Keratinocyte (primary cell): Measurements from ENCODE around the gene GP1BB. TPM values are rescaled to one million over a fixed set of nuclear protein-coding genes. Genes with fewer than 3 reads are reported as not detected.

Experiments
- DNase-seq: peaks from one replicate; pipeline ENCODE4 v3.0.0-alpha.2; 2011; ENCODE audit warnings: low read depth, missing footprints, low spot score
- FAIRE-seq: peaks from 2 replicates; lab custom pipeline; 2011; peaks lifted over from hg19 to GRCh38; lab: Jason Lieb, UNC
- H2AFZ ChIP-seq: 2 replicates; pipeline ENCODE4 v1.6.0; 2012; ENCODE audit warnings: low read length, control low read depth, inconsistent platforms; ENCODE audit not compliant: control insufficient read depth
- H3K27ac ChIP-seq: 2 replicates; pipeline ENCODE4 v1.5.1; 2011; ENCODE audit warnings: low read length; ENCODE audit not compliant: control insufficient read depth, insufficient read depth
- H3K27me3 ChIP-seq: 3 replicates; pipeline ENCODE4 v1.6.0; 2011; ENCODE audit warnings: low read length; ENCODE audit not compliant: control insufficient read depth, insufficient read depth; ENCODE audit errors: extremely low read depth
- H3K36me3 ChIP-seq, 2 experiments: 2 replicates in 1 of 2; 3 replicates in 1 of 2; pipeline ENCODE4 v1.5.1; 2011; ENCODE audit warnings: low read length in 2 of 2, mild to moderate bottlenecking in 1 of 2; ENCODE audit not compliant: control insufficient read depth in 2 of 2, insufficient read depth in 2 of 2; ENCODE audit errors: extremely low read depth in 1 of 2
- H3K4me1 ChIP-seq: 3 replicates; pipeline ENCODE4 v1.5.1; 2011; ENCODE audit warnings: low read length; ENCODE audit not compliant: control insufficient read depth, insufficient read depth; ENCODE audit errors: extremely low read depth
- H3K4me2 ChIP-seq: 3 replicates; pipeline ENCODE4 v1.6.0; 2011; ENCODE audit warnings: low read depth, low read length; ENCODE audit not compliant: control insufficient read depth, insufficient read depth; ENCODE audit errors: extremely low read depth
- H3K4me3 ChIP-seq, 3 experiments: fragments of 200-600 bp in 1 of 3; sonication (generic) in 1 of 3; 2 replicates in 2 of 3; 3 replicates in 1 of 3; pipeline ENCODE4 v1.5.1; 2011 to 2016; ENCODE audit warnings: low read length in 3 of 3, mild to moderate bottlenecking in 3 of 3, control low read depth in 2 of 3, inconsistent platforms in 1 of 3, low read depth in 1 of 3, mixed read lengths in 1 of 3, mixed run types in 1 of 3, moderate library complexity in 1 of 3; ENCODE audit not compliant: control insufficient read depth in 2 of 3, insufficient read depth in 2 of 3; ENCODE audit errors: extremely low read depth in 1 of 3
- H3K79me2 ChIP-seq: 2 replicates; pipeline ENCODE4 v1.6.0; 2012; ENCODE audit warnings: low read length; ENCODE audit not compliant: control insufficient read depth, insufficient read depth
- H3K9ac ChIP-seq: 3 replicates; pipeline ENCODE4 v1.6.0; 2011; ENCODE audit warnings: low read length; ENCODE audit not compliant: control insufficient read depth, insufficient read depth; ENCODE audit errors: extremely low read depth
- H3K9me1 ChIP-seq: 3 replicates; pipeline ENCODE4 v1.6.0; 2011; ENCODE audit warnings: low read length; ENCODE audit not compliant: control insufficient read depth, insufficient read depth; ENCODE audit errors: extremely low read depth
- H3K9me3 ChIP-seq: 2 replicates; pipeline ENCODE4 v1.5.1; 2012; ENCODE audit warnings: low read depth, low read length; ENCODE audit not compliant: control insufficient read depth
- H4K20me1 ChIP-seq: 3 replicates; pipeline ENCODE4 v1.6.0; 2011; ENCODE audit warnings: low read length; ENCODE audit not compliant: control insufficient read depth, insufficient read depth; ENCODE audit errors: extremely low read depth
- CTCF ChIP-seq, 3 experiments: IDR thresholded peaks in 1 of 3; conservative IDR thresholded peaks in 1 of 3; optimal IDR thresholded peaks in 1 of 3; 2 replicates in 2 of 3; 3 replicates in 1 of 3; pipeline versions ENCODE3 to v1.5.1; 2011; ENCODE audit warnings: low read length in 3 of 3, mild to moderate bottlenecking in 3 of 3, moderate library complexity in 2 of 3, control low read depth in 1 of 3, inconsistent platforms in 1 of 3; ENCODE audit not compliant: insufficient read depth in 2 of 3; ENCODE audit errors: extremely low read depth in 1 of 3
- EZH2 ChIP-seq: IDR thresholded peaks from one replicate; pipeline ENCODE4 v1.6.1; 2012; ENCODE audit warnings: inconsistent platforms, mild to moderate bottlenecking, low read length, moderate library complexity
- dilution Hi-C: fragments of 300-500 bp; cut with MboI; formaldehyde crosslinking; loops from one replicate; pipeline ENCODE4 v1.7.0; 2020; ENCODE audit warnings: low sequenced_read_pairs; ENCODE audit not compliant: extremely low pct_ligation_motif_present
- polyA plus RNA-seq, 5 experiments: library from polyadenylated mRNA; depleted of rRNA in 3 of 5; stranded (reverse) in 3 of 5; stranded (forward) in 1 of 5; unstranded in 1 of 5; fragments of >200 nt; gene quantifications; 1 replicate in 1 of 5; 2 replicates in 3 of 5; 3 replicates in 1 of 5; pipeline versions ENCODE4 v1.2.1 to v1.2.3, GENCODE V29; 2011 to 2012; ENCODE audit warnings: missing spikeins in 2 of 5, low read depth in 1 of 5, low replicate concordance in 1 of 5

Gene GP1BB
- polyA plus RNA-seq, 1 donor (not counting 4 experiments of a cell fraction or from before 2014, with no cell fraction given), result 0.05 TPM

GRCh38 chr22:19728836-19729235, 5.5 kb downstream of the GP1BB start:
- Histone ChIP-seq H3K9me3 (no peaks in the 10 kb centered on the region), H2AFZ (no peak overlapping the region), H3K4me2 (no peak overlapping the region), H3K4me3 (no peak overlapping the region), H3K9ac (no peak overlapping the region), H3K36me3 (no peaks in the 10 kb centered on the region), H3K9me1 (no peaks in the 10 kb centered on the region), H3K79me2 (no peaks in the 10 kb centered on the region), H3K27ac (no peak overlapping the region), H3K27me3 (peaks cover 17% of the 10 kb centered on the region), H3K4me1 (no peaks in the 10 kb centered on the region), H4K20me1 (no peaks in the 10 kb centered on the region)
- dilution Hi-C loops, result no loop called here
- FAIRE-seq, result no peak
- no peak for DNase-seq
- TF ChIP-seq EZH2 (no peak), CTCF (optimal IDR thresholded peaks at IDR 0.05 in 1 of 3, IDR thresholded peaks at IDR 0.05 in 1 of 3, conservative IDR thresholded peaks at IDR 0.05 in 1 of 3; ENCODE audit: extremely low read depth in 1 of 3, insufficient read depth in 2 of 3, low read length in 3 of 3) (no peak)

- no peak overlapping the region for H3K4me3 ChIP-seq
- no peak overlapping the region for H3K4me2 ChIP-seq
- FAIRE-seq (no peak), DNase-seq (no peak)
- no peaks in the 10 kb centered on the region for H3K79me2 ChIP-seq
- H3K27ac ChIP-seq, result no peak overlapping the region
- no peaks in the 10 kb centered on the region for H3K36me3 ChIP-seq
- H3K9ac ChIP-seq, result no peak overlapping the region
- H4K20me1 ChIP-seq, result peaks cover 4% of the 10 kb centered on the region
- TF ChIP-seq CTCF (optimal IDR thresholded peaks at IDR 0.05 in 1 of 3, IDR thresholded peaks at IDR 0.05 in 1 of 3, conservative IDR thresholded peaks at IDR 0.05 in 1 of 3; ENCODE audit: extremely low read depth in 1 of 3, insufficient read depth in 2 of 3, low read length in 3 of 3), result no peak
- no peak for TF ChIP-seq EZH2
- no peak overlapping the region for H2AFZ ChIP-seq
- no peaks in the 10 kb centered on the region for H3K9me3 ChIP-seq
- no peaks in the 10 kb centered on the region for H3K4me1 ChIP-seq
- dilution Hi-C loops, result no loop called here
- H3K9me1 ChIP-seq, result no peaks in the 10 kb centered on the region
- H3K27me3 ChIP-seq, result peaks cover 12% of the 10 kb centered on the region
Measured at GRCh38 chr22:19729507-19729906, 6.2 kb downstream of the GP1BB start.
